HCT116 (cell line): ENCODE results near the gene EHD3. TPM values are rescaled to one million over a fixed set of nuclear protein-coding genes. Genes with fewer than 3 reads are reported as not detected.

Experiments
- ATAC-seq: fragments of 200-7000 bp; cut with Tn5 transposase; 2 replicates; pipeline ENCODE4 v1.9.1; 2020; ENCODE audit warnings: mild to moderate bottlenecking, moderate library complexity
- BruUV-seq: library from RNA; stranded (reverse); fragments of 400-500 nt; replicated peaks from 2 replicates; lab custom pipeline; 2021; lab: Mats Ljungman, UMichigan
- CTCF ChIA-PET: fragments of 300-600 bp; sonication (Branson Sonifier 250); formaldehyde crosslinking; loops from one replicate; lab custom pipeline; 2021; ENCODE audit warnings: antibody characterized with exemption; lab: Charles Lee
- POLR2A ChIA-PET: fragments of 300-600, 350-600 bp; sonication (Branson Sonifier 250); formaldehyde crosslinking; loops from one replicate; lab custom pipeline; 2021; ENCODE audit warnings: antibody characterized with exemption; lab: Charles Lee
- RAD21 ChIA-PET, 2 experiments: fragments of 300-600 bp; sonication (Branson Sonifier 250); formaldehyde crosslinking; loops; one replicate each; lab custom pipeline; 2023; ENCODE audit warnings: low total read pairs in 2 of 2; ENCODE audit not compliant: uncharacterized antibody in 2 of 2, unreplicated experiment in 2 of 2, low non-redundant PET in 1 of 2; lab: Charles Lee
- DNase-seq: peaks from one replicate; pipeline ENCODE4 v3.0.0-alpha.2; 2010; ENCODE audit warnings: low read depth, low spot score
- H2AFZ ChIP-seq: fragments of 200-600 bp; shearing (Covaris generic), sonication (generic); 2 replicates; pipeline ENCODE4 v1.6.1; 2017; ENCODE audit warnings: low read depth, mixed run types, mixed read lengths, antibody characterized with exemption, low read length; ENCODE audit not compliant: poor library complexity, severe bottlenecking
- H3K27ac ChIP-seq: 2 replicates; pipeline ENCODE4 v1.5.1; 2012; ENCODE audit warnings: low read depth, low read length
- H3K27me3 ChIP-seq: fragments of 200-600 bp; sonication (generic); 2 replicates; pipeline ENCODE4 v1.6.1; 2016; ENCODE audit warnings: mixed run types, low read length, mixed read lengths; ENCODE audit not compliant: insufficient read depth
- H3K36me3 ChIP-seq, 2 experiments: fragments of 200-500 bp in 1 of 2; fragments of 200-600 bp in 1 of 2; sonication (Bioruptor generic) in 1 of 2; sonication (generic) in 1 of 2; 2 replicates each; pipeline versions ENCODE4 v1.5.1 to v1.6.1; 2014 to 2016; ENCODE audit warnings: low read length in 2 of 2, inconsistent platforms in 1 of 2, mixed read lengths in 1 of 2, mixed run types in 1 of 2; ENCODE audit not compliant: insufficient read depth in 2 of 2, control insufficient read depth in 1 of 2
- H3K4me1 ChIP-seq, 2 experiments: fragments of 200-600 bp in 1 of 2; sonication (generic) in 1 of 2; 2 replicates each; pipeline versions ENCODE4 v1.5.1 to v1.6.1; 2012 to 2017; ENCODE audit warnings: low read length in 2 of 2, inconsistent platforms in 1 of 2, mild to moderate bottlenecking in 1 of 2, mixed read lengths in 1 of 2, mixed run types in 1 of 2, moderate library complexity in 1 of 2; ENCODE audit not compliant: insufficient read depth in 2 of 2, control insufficient read depth in 1 of 2
- H3K4me2 ChIP-seq: fragments of 200-600 bp; sonication (generic); 2 replicates; pipeline ENCODE4 v1.6.1; 2017; ENCODE audit warnings: mixed run types, low read length, mixed read lengths
- H3K4me3 ChIP-seq, 2 experiments: fragments of 200-600 bp in 1 of 2; sonication (generic) in 1 of 2; replicated peaks in 1 of 2; 2 replicates each; pipeline ENCODE4 v1.5.1; 2011 to 2016; ENCODE audit warnings: low read length in 2 of 2, control low read depth in 1 of 2, low read depth in 1 of 2, mild to moderate bottlenecking in 1 of 2, mixed read lengths in 1 of 2, mixed run types in 1 of 2
- H3K79me2 ChIP-seq: fragments of 200-600 bp; sonication (generic); 2 replicates; pipeline ENCODE4 v1.6.1; 2017; ENCODE audit warnings: mild to moderate bottlenecking, mixed run types, low read length, moderate library complexity, mixed read lengths; ENCODE audit not compliant: insufficient read depth
- H3K9ac ChIP-seq: fragments of 200-600 bp; sonication (generic); 2 replicates; pipeline ENCODE4 v1.6.1; 2016; ENCODE audit warnings: low read length, mixed read lengths
- H3K9me2 ChIP-seq: fragments of 200-600 bp; sonication (generic), shearing (Covaris generic); 2 replicates; pipeline ENCODE4 v1.6.1; 2017; ENCODE audit warnings: mixed run types, mild to moderate bottlenecking, moderate library complexity; ENCODE audit not compliant: insufficient read depth
- H3K9me3 ChIP-seq, 2 experiments: fragments of 200-500 bp in 1 of 2; fragments of 200-600 bp in 1 of 2; sonication (Bioruptor generic) in 1 of 2; sonication (generic) in 1 of 2; 2 replicates each; pipeline ENCODE4 v1.6.1; 2014 to 2017; ENCODE audit warnings: low read length in 2 of 2, mixed read lengths in 2 of 2, inconsistent platforms in 1 of 2, low read depth in 1 of 2, mild to moderate bottlenecking in 1 of 2, mixed run types in 1 of 2, moderate library complexity in 1 of 2; ENCODE audit not compliant: control insufficient read depth in 1 of 2, insufficient read depth in 1 of 2
- H4K20me1 ChIP-seq: fragments of 200-600 bp; sonication (generic), shearing (Covaris generic); 2 replicates; pipeline ENCODE4 v1.6.1; 2017; ENCODE audit warnings: mixed run types, mild to moderate bottlenecking, moderate library complexity; ENCODE audit not compliant: insufficient read depth
- CBX3 ChIP-seq: IDR thresholded peaks from 2 replicates; pipeline ENCODE4 v1.6.1; 2012; ENCODE audit warnings: low read depth
- EGR1 ChIP-seq: IDR thresholded peaks from 2 replicates; pipeline ENCODE4 v1.6.1; 2012; ENCODE audit warnings: low read depth
- EZH2phosphoT487 ChIP-seq: fragments of 200-600 bp; IDR thresholded peaks from 2 replicates; pipeline ENCODE4 v1.6.1; 2018; ENCODE audit warnings: antibody characterized with exemption, borderline replicate concordance
- FOSL1 ChIP-seq: IDR thresholded peaks from 2 replicates; pipeline ENCODE4 v1.6.1; 2012; ENCODE audit warnings: low read depth
- JUND ChIP-seq: IDR thresholded peaks from 2 replicates; pipeline ENCODE4 v1.6.1; 2012
- RAD21 ChIP-seq: IDR thresholded peaks from 2 replicates; pipeline ENCODE4 v1.6.1; 2012; ENCODE audit warnings: low read depth, mild to moderate bottlenecking
- REST ChIP-seq: IDR thresholded peaks from 2 replicates; pipeline ENCODE4 v1.6.1; 2012; ENCODE audit warnings: low read depth
- SIN3A ChIP-seq: IDR thresholded peaks from 2 replicates; pipeline ENCODE4 v1.6.1; 2012; ENCODE audit warnings: low read depth
- SP1 ChIP-seq: IDR thresholded peaks from 2 replicates; pipeline ENCODE4 v1.6.1; 2012; ENCODE audit warnings: low read depth
- TCF7L2 ChIP-seq: IDR thresholded peaks from 2 replicates; pipeline ENCODE4 v1.7.0; 2011; ENCODE audit warnings: borderline replicate concordance, inconsistent platforms; ENCODE audit not compliant: insufficient read depth, insufficient read length; ENCODE audit errors: extremely low read depth
- YY1 ChIP-seq: IDR thresholded peaks from 2 replicates; pipeline ENCODE4 v1.6.1; 2011; ENCODE audit warnings: low read length, low read depth, moderate library complexity, mild to moderate bottlenecking; ENCODE audit not compliant: insufficient replicate concordance; ENCODE audit errors: extremely low read depth
- ZFX ChIP-seq: fragments of 450-650 bp; IDR thresholded peaks from 2 replicates; pipeline ENCODE4 v1.6.1; 2017
- ZNF274 ChIP-seq: fragments of 200-500 bp; sonication (Bioruptor generic); IDR thresholded peaks from 2 replicates; pipeline ENCODE4 v1.6.1; 2014; ENCODE audit warnings: mild to moderate bottlenecking, low read depth, low read length, inconsistent platforms
- intact Hi-C: fragments of 100-400 bp; cut with micrococcal nuclease; formaldehyde crosslinking; loops from 2 replicates; pipeline ENCODE4 v1.10.0; 2022
- total RNA-seq: library from RNA; stranded (reverse); gene quantifications from one replicate; pipeline ENCODE4 v1.2.1, GENCODE V29; 2021; ENCODE audit not compliant: unreplicated experiment
- TF ChIP-seq, protein P1 (sequence below), 3 experiments: fragments of 200-600 bp in 1 of 3; sonication (generic) in 1 of 3; IDR thresholded peaks in 2 of 3; conservative IDR thresholded peaks in 1 of 3; 2 replicates each; pipeline ENCODE4 v1.5.1; 2012 to 2017; ENCODE audit warnings: low read depth in 2 of 3, low read length in 2 of 3, antibody characterized with exemption in 1 of 3, borderline replicate concordance in 1 of 3, control low read depth in 1 of 3, mild to moderate bottlenecking in 1 of 3, mixed read lengths in 1 of 3, mixed run types in 1 of 3, moderate library complexity in 1 of 3; ENCODE audit not compliant: insufficient read depth in 1 of 3

EHD3 gene
- total RNA-seq, 1 experiment from 2014 or later, result not detected

- Histone ChIP-seq H3K4me2 (no peak overlapping the region), H3K27ac (no peak overlapping the region), H3K79me2 (no peaks in the 10 kb centered on the region), H3K27me3 (peaks cover 19% of the 10 kb centered on the region; the same call in 1 of the 2 replicates), H3K9me3 (no peaks in the 10 kb centered on the region), H3K9ac (no peak overlapping the region), H3K36me3 (no peaks in the 10 kb centered on the region), H4K20me1 (no peaks in the 10 kb centered on the region), H2AFZ (no peak overlapping the region), H3K9me2 (no peaks in the 10 kb centered on the region), H3K4me3 (no peak overlapping the region), H3K4me1 (no peaks in the 10 kb centered on the region)
- intact Hi-C loops, result no loop called here
- TF ChIP-seq JUND (no peak), RAD21 (no peak), EZH2phosphoT487 (no peak), YY1 (no peak), EGR1 (no peak), SP1 (no peak)
- TF ChIP-seq, protein P1, sequence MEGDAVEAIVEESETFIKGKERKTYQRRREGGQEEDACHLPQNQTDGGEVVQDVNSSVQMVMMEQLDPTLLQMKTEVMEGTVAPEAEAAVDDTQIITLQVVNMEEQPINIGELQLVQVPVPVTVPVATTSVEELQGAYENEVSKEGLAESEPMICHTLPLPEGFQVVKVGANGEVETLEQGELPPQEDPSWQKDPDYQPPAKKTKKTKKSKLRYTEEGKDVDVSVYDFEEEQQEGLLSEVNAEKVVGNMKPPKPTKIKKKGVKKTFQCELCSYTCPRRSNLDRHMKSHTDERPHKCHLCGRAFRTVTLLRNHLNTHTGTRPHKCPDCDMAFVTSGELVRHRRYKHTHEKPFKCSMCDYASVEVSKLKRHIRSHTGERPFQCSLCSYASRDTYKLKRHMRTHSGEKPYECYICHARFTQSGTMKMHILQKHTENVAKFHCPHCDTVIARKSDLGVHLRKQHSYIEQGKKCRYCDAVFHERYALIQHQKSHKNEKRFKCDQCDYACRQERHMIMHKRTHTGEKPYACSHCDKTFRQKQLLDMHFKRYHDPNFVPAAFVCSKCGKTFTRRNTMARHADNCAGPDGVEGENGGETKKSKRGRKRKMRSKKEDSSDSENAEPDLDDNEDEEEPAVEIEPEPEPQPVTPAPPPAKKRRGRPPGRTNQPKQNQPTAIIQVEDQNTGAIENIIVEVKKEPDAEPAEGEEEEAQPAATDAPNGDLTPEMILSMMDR (IDR thresholded peaks at IDR 0.05 in 2 of 3, conservative IDR thresholded peaks at IDR 0.05 in 1 of 3; ENCODE audit: borderline replicate concordance in 1 of 3, insufficient read depth in 1 of 3, low read depth in 2 of 3, low read length in 2 of 3), result no peak
- ChIA-PET RAD21 (no interaction called here), POLR2A (no interaction called here), CTCF (no interaction called here)
- BruUV-seq, result no TSS peak
- ATAC-seq (no peak), DNase-seq (no peak)
Measured at GRCh38 chr2:31202041-31202440, 31.9 kb upstream of the EHD3 start.

DNA sequence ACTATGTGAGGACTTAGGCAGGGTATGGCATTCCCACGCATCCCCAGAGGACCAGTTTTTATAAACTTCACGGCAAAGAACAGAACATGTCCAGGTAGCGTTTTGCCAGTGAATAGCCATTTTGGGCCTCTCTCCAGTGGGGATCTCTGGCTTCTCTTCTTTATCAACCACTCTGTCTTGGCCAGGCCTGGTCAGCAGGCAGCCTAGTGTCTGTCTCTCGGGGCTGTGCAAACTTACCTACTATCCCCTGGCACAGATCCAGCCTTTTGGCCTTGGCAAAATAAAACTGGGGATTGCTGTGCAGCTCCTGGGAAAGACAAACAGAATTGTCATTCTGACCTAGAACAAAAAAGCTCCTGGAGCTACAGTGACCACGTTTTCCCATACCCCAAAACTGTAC lies 31.1 kb upstream of the EHD3 start:
- no TSS peak for BruUV-seq
- POLR2A ChIA-PET, result no interaction called here
- no peak for TF ChIP-seq FOSL1
- TF ChIP-seq REST, result no peak
- no peak for TF ChIP-seq SIN3A
- TF ChIP-seq TCF7L2, result no peak
- TF ChIP-seq ZNF274, result no peak
- TF ChIP-seq CBX3, result no peak
- no peak for TF ChIP-seq JUND
- no peak for TF ChIP-seq ZFX
- TF ChIP-seq EGR1, result no peak

More for the DNA sequence above, 31.1 kb upstream of the EHD3 start:
- DNase-seq, result no peak
- H2AFZ ChIP-seq, result no peak overlapping the region
- H3K27me3 ChIP-seq, result peaks cover 19% of the 10 kb centered on the region; the same call in 1 of the 2 replicates
- H3K4me1 ChIP-seq, result no peaks in the 10 kb centered on the region
- no peak overlapping the region for H3K27ac ChIP-seq
- no peak for ATAC-seq
- H3K79me2 ChIP-seq, result no peaks in the 10 kb centered on the region
- no peak overlapping the region for H3K4me2 ChIP-seq
- intact Hi-C loops, result no loop called here
- no peaks in the 10 kb centered on the region for H4K20me1 ChIP-seq
- H3K9me3 ChIP-seq, result no peaks in the 10 kb centered on the region
- CTCF ChIA-PET, result no interaction called here
- no peaks in the 10 kb centered on the region for H3K9me2 ChIP-seq
- H3K9ac ChIP-seq, result no peak overlapping the region
- no peaks in the 10 kb centered on the region for H3K36me3 ChIP-seq
- RAD21 ChIA-PET, result no interaction called here
- no peak overlapping the region for H3K4me3 ChIP-seq
